OCI-LY7 (cell line): Measurements from ENCODE around the gene DDX10. TPM values are rescaled to one million over a fixed set of nuclear protein-coding genes. Genes with fewer than 3 reads are reported as not detected.

Experiments
- BruUV-seq: library from RNA; stranded (reverse); fragments of 400-500 nt; replicated peaks from 2 replicates; lab custom pipeline; 2021; lab: Mats Ljungman, UMichigan
- CTCF ChIA-PET: fragments of 300-600 bp; sonication (Branson Sonifier 250); formaldehyde crosslinking; loops from one replicate; lab custom pipeline; 2022; ENCODE audit warnings: antibody characterized with exemption; ENCODE audit not compliant: unreplicated experiment; lab: Charles Lee
- POLR2A ChIA-PET: fragments of 300-600 bp; sonication (Branson Sonifier 250); formaldehyde crosslinking; loops from one replicate; lab custom pipeline; 2022; ENCODE audit warnings: antibody characterized with exemption; lab: Charles Lee
- DNase-seq: peaks from one replicate; pipeline ENCODE4 v3.0.0-alpha.2; 2015; ENCODE audit warnings: low spot score
- H2AFZ ChIP-seq: fragments of 200-600 bp; sonication (generic), shearing (Covaris generic); 2 replicates; pipeline ENCODE4 v1.6.1; 2014; ENCODE audit warnings: mild to moderate bottlenecking, antibody characterized with exemption, low read length, moderate library complexity
- H3K27ac ChIP-seq: fragments of 200-600 bp; sonication (generic); 2 replicates; pipeline ENCODE4 v1.5.1; 2014; ENCODE audit warnings: mixed run types, low read depth, mild to moderate bottlenecking, moderate library complexity, low read length, inconsistent platforms; ENCODE audit not compliant: poor library complexity, severe bottlenecking
- H3K36me3 ChIP-seq: fragments of 200-600 bp; sonication (generic); 2 replicates; pipeline ENCODE4 v1.6.1; 2014; ENCODE audit warnings: mild to moderate bottlenecking, antibody characterized with exemption, low read length, moderate library complexity, mixed read lengths; ENCODE audit not compliant: insufficient read depth
- H3K4me1 ChIP-seq: fragments of 200-600 bp; sonication (generic); 2 replicates; pipeline ENCODE4 v1.5.1; 2014; ENCODE audit warnings: mild to moderate bottlenecking, low read length; ENCODE audit not compliant: insufficient read depth, poor library complexity, severe bottlenecking
- H3K4me2 ChIP-seq: fragments of 200-600 bp; sonication (generic); 2 replicates; pipeline ENCODE4 v1.6.1; 2014; ENCODE audit warnings: mild to moderate bottlenecking, low read length
- H3K4me3 ChIP-seq: fragments of 200-600 bp; sonication (generic); 2 replicates; pipeline ENCODE4 v1.5.1; 2014; ENCODE audit warnings: mild to moderate bottlenecking, low read depth, low read length; ENCODE audit not compliant: poor library complexity, severe bottlenecking
- H3K79me2 ChIP-seq: fragments of 200-600 bp; sonication (generic); 2 replicates; pipeline ENCODE4 v1.6.1; 2016; ENCODE audit warnings: low read depth, mild to moderate bottlenecking, low read length, moderate library complexity, mixed read lengths; ENCODE audit not compliant: insufficient read depth
- H3K9me2 ChIP-seq: fragments of 200-600 bp; sonication (generic); 2 replicates; pipeline ENCODE4 v1.6.1; 2016; ENCODE audit warnings: mild to moderate bottlenecking, low read length, mixed read lengths; ENCODE audit not compliant: insufficient read depth
- H3K9me3 ChIP-seq: fragments of 200-600 bp; sonication (generic); 2 replicates; pipeline ENCODE4 v1.6.1; 2014; ENCODE audit warnings: mild to moderate bottlenecking, mixed run types, low read length, mixed read lengths
- H4K20me1 ChIP-seq: fragments of 200-600 bp; sonication (generic); 2 replicates; pipeline ENCODE4 v1.6.1; 2014; ENCODE audit warnings: mild to moderate bottlenecking, antibody characterized with exemption, low read length, moderate library complexity, mixed read lengths; ENCODE audit not compliant: insufficient read depth
- EZH2phosphoT487 ChIP-seq: fragments of 200-600 bp; sonication (generic); IDR thresholded peaks from 2 replicates; pipeline ENCODE4 v1.6.1; 2018; ENCODE audit warnings: low read depth, borderline replicate concordance, mild to moderate bottlenecking, mixed run types, antibody characterized with exemption, low read length, moderate library complexity, mixed read lengths
- intact Hi-C: fragments of 100-400 bp; cut with micrococcal nuclease; formaldehyde crosslinking; loops from one replicate; pipeline ENCODE4 v1.10.0; 2022; ENCODE audit not compliant: unreplicated experiment
- total RNA-seq, 2 experiments: library from RNA; depleted of rRNA in 1 of 2; stranded (reverse); fragments of >200 nt in 1 of 2; shearing (Covaris generic) in 1 of 2; gene quantifications; 2 replicates each; pipeline ENCODE4 v1.2.3, GENCODE V29; 2014 to 2022
- TF ChIP-seq, protein P1 (sequence below): fragments of 200-600 bp; sonication (generic); conservative IDR thresholded peaks from 2 replicates; pipeline ENCODE4 v1.5.1; 2014; ENCODE audit warnings: mild to moderate bottlenecking, antibody characterized with exemption, low read length, moderate library complexity, mixed read lengths

Gene DDX10
- total RNA-seq, 2 experiments from 2014 or later, result 46.5 to 48.7 TPM

DNA sequence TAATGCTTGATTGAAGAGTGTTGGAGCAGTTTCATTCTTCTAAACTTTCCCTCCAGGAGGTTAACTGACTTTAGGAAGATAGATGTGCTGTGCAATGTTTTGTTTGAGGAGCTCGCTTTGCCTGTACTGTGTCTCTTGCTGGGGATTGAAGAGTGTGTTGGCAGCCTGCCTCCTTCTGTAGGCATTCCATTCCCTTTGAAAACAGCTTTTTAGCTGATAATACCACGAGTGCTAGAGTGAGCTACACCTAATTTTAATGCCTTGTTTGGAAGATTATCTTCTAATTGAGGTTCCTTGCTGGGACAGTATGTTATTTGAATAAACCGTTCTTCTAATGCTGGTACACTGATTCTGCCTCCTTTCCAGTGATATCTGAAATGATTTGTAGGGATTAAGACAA lies 7.2 kb downstream of the DDX10 start:
- BruUV-seq, result no TSS peak
- CTCF ChIA-PET, result no interaction called here
- POLR2A ChIA-PET, result interaction anchor here (0.7 to 0.9 kb wide), 2 partner anchors 19 to 655 kb away, joined by 3 read pairs; no protein-coding TSS in a partner anchor

GRCh38 chr11:108672786-108673185 lies 7.9 kb downstream of the DDX10 start:
- ChIA-PET CTCF (no interaction called here), POLR2A (interaction anchor here (0.9 kb wide), 1 partner anchor 19 kb away, joined by 3 read pairs; no protein-coding TSS in a partner anchor)
- TF ChIP-seq, protein P1, sequence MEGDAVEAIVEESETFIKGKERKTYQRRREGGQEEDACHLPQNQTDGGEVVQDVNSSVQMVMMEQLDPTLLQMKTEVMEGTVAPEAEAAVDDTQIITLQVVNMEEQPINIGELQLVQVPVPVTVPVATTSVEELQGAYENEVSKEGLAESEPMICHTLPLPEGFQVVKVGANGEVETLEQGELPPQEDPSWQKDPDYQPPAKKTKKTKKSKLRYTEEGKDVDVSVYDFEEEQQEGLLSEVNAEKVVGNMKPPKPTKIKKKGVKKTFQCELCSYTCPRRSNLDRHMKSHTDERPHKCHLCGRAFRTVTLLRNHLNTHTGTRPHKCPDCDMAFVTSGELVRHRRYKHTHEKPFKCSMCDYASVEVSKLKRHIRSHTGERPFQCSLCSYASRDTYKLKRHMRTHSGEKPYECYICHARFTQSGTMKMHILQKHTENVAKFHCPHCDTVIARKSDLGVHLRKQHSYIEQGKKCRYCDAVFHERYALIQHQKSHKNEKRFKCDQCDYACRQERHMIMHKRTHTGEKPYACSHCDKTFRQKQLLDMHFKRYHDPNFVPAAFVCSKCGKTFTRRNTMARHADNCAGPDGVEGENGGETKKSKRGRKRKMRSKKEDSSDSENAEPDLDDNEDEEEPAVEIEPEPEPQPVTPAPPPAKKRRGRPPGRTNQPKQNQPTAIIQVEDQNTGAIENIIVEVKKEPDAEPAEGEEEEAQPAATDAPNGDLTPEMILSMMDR, result no peak
- no peak for TF ChIP-seq EZH2phosphoT487
- Histone ChIP-seq H3K27ac (no peak overlapping the region), H3K4me3 (no peak overlapping the region), H3K36me3 (peaks cover 81% of the 10 kb centered on the region), H3K4me1 (peaks cover 11% of the 10 kb centered on the region), H3K9me2 (no peaks in the 10 kb centered on the region), H4K20me1 (peaks cover 8% of the 10 kb centered on the region; the same call in 1 of the 2 replicates), H3K4me2 (no peak overlapping the region), H3K79me2 (peaks cover 56% of the 10 kb centered on the region), H3K9me3 (no peaks in the 10 kb centered on the region), H2AFZ (no peak overlapping the region)
- no peak for DNase-seq
- no TSS peak for BruUV-seq
- intact Hi-C loops, result no loop called here

More for the DNA sequence above, 7.2 kb downstream of the DDX10 start:
- Histone ChIP-seq H3K4me2 (no peak overlapping the region), H3K4me3 (no peak overlapping the region), H2AFZ (no peak overlapping the region), H3K79me2 (peaks cover 63% of the 10 kb centered on the region), H3K27ac (no peak overlapping the region), H3K36me3 (peaks cover 81% of the 10 kb centered on the region), H4K20me1 (peaks cover 10% of the 10 kb centered on the region), H3K4me1 (peaks cover 17% of the 10 kb centered on the region), H3K9me2 (no peaks in the 10 kb centered on the region), H3K9me3 (no peaks in the 10 kb centered on the region)
- no peak for TF ChIP-seq EZH2phosphoT487
- TF ChIP-seq, protein P1, result no peak
- DNase-seq, result no peak
- intact Hi-C loops, result no loop called here

DNA sequence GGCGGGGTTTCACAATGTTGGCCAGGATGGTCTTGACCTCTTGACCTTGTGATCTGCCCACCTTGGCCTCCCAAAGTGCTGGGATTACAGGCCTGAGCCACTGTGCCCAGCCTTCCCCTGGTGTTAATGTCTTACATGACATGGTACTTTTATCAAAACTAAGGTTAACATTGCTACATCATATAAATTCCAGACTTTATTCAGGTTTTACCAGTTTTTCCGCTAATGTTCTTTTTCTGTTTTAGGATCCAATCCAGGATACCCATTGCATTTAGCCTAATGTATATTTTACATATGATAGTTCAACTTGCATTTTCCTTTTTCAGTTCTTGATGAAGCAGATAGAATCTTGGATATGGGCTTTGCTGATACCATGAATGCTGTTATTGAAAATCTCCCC lies 14.2 kb downstream of the DDX10 start:
- intact Hi-C loops, result no loop called here
- TF ChIP-seq EZH2phosphoT487, result no peak
- TF ChIP-seq, protein P1, result no peak
- CTCF ChIA-PET, result no interaction called here
- no peaks in the 10 kb centered on the region for H4K20me1 ChIP-seq
- no peaks in the 10 kb centered on the region for H3K4me1 ChIP-seq
- H3K9me3 ChIP-seq, result no peaks in the 10 kb centered on the region
- no TSS peak for BruUV-seq
- POLR2A ChIA-PET, result no interaction called here
- H3K4me3 ChIP-seq, result no peak overlapping the region
- H2AFZ ChIP-seq, result no peak overlapping the region
- no peaks in the 10 kb centered on the region for H3K9me2 ChIP-seq
- H3K27ac ChIP-seq, result no peak overlapping the region
- peaks cover 4% of the 10 kb centered on the region; the same call in 1 of the 2 replicates for H3K79me2 ChIP-seq
- H3K36me3 ChIP-seq, result peaks cover 94% of the 10 kb centered on the region
- H3K4me2 ChIP-seq, result no peak overlapping the region
- DNase-seq, result no peak
